Measurements from ENCODE around the gene ESRRA.

The ESRRA gene

GRCh38 chr11:64305075-64305690 lies at the start of gene ESRRA:
Gene ESRRA, plus strand, starts transcription at chr11:64305524. Its CDS starts 1,656 bp downstream, at chr11:64307180.
- TF ChIP-seq CTCF (conservative IDR thresholded peaks at IDR 0.05; ENCODE audit: low read depth): no peak
- POLR2A ChIA-PET (ENCODE audit: low non-redundant PET): interaction anchor here (0.5 to 2.0 kb wide), 2 partner anchors 13 to 84 kb away, joined by 3 to 9 read pairs; partner anchors contain the start of genes PRDX5 and TRMT112
- CTCF ChIA-PET: interaction anchor here (0.6 to 1.3 kb wide), 5 partner anchors 16 to 101 kb away, joined by 3 to 5 read pairs (median 4); no protein-coding TSS in a partner anchor
- DNase-seq (ENCODE audit: low spot score): peak; percentile 98
- H3K27ac ChIP-seq: peak within 1 kb of the TSS; percentile 100

GRCh38 chr11:64256300-64256699 lies 49.0 kb upstream of the ESRRA start:
- CTCF ChIA-PET: interaction anchor here (0.7 kb wide), 1 partner anchor 50 kb away, joined by 6 read pairs; no protein-coding TSS in a partner anchor
- POLR2A ChIA-PET (ENCODE audit: low non-redundant PET): no interaction called here

GRCh38 chr11:64258356-64258755 lies 47.0 kb upstream of the ESRRA start:
- no peak for DNase-seq (ENCODE audit: low spot score)
- no peak for TF ChIP-seq CTCF (conservative IDR thresholded peaks at IDR 0.05; ENCODE audit: low read depth)
- ChIA-PET CTCF (interaction anchor here (1.3 kb wide), 1 partner anchor 10 kb away, joined by 3 read pairs; no protein-coding TSS in a partner anchor), POLR2A (ENCODE audit: low non-redundant PET) (interaction anchor here (0.5 kb wide), 1 partner anchor 89 kb away, joined by 3 read pairs; no protein-coding TSS in a partner anchor)
- H3K27ac ChIP-seq: peak overlapping the region; percentile 98

More at GRCh38 chr11:64256300-64256699, 49.0 kb upstream of the ESRRA start:
- TF ChIP-seq CTCF (conservative IDR thresholded peaks at IDR 0.05; ENCODE audit: low read depth): no peak
- DNase-seq (ENCODE audit: low spot score): no peak
- peak overlapping the region; percentile 98 for H3K27ac ChIP-seq

GRCh38 chr11:64258946-64259532 lies 46.3 kb upstream of the ESRRA start:
- no peak for TF ChIP-seq CTCF (conservative IDR thresholded peaks at IDR 0.05; ENCODE audit: low read depth)
- no peak for DNase-seq (ENCODE audit: low spot score)
- POLR2A ChIA-PET (ENCODE audit: low non-redundant PET): no interaction called here
- peak overlapping the region; percentile 38; the same call in 1 of the 2 replicates for H3K27ac ChIP-seq
- CTCF ChIA-PET: interaction anchor here (0.6 to 1.3 kb wide), 3 partner anchors 9 to 484 kb away, joined by 3 read pairs; no protein-coding TSS in a partner anchor

DNA sequence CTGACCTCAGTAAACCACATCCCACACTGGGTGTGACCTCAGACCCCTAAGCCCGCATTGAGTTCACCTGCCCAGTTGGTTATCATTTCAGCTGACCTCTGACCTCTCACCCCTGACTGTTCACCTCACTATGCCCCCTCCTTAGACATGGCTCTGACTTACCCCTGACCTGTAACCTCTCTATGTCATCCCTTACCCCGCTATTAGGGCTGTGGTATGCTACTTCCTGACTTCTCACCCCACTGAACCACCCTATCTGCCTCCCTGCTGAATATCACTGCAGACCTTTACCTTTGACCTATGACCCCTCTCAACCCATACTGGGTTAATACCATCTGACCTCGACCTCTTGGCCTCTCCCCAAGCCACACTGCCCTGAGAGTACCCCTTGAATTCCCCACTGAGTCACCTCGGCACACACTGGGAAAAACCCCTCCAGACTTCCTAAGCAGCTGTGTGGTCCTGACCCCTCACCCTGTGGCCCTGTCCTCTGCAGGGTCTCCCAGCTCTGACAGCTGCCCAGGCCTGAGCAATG lies 45.7 kb upstream of the ESRRA start:
- no peak for DNase-seq (ENCODE audit: low spot score)
- ChIA-PET CTCF (interaction anchor here (1.3 kb wide), 1 partner anchor 9 kb away, joined by 3 read pairs; no protein-coding TSS in a partner anchor), POLR2A (ENCODE audit: low non-redundant PET) (no interaction called here)
- no peak for TF ChIP-seq CTCF (conservative IDR thresholded peaks at IDR 0.05; ENCODE audit: low read depth)
- H3K27ac ChIP-seq: peak overlapping the region; percentile 38

- DNase-seq (ENCODE audit: low spot score): no peak
- ChIA-PET CTCF (no interaction called here), POLR2A (ENCODE audit: low non-redundant PET) (no interaction called here)
Observed at GRCh38 chr11:64260147-64260708, 45.1 kb upstream of the ESRRA start.

More at GRCh38 chr11:64260147-64260708, 45.1 kb upstream of the ESRRA start:
- peak overlapping the region; percentile 38 for H3K27ac ChIP-seq
- no peak for TF ChIP-seq CTCF (conservative IDR thresholded peaks at IDR 0.05; ENCODE audit: low read depth)
